Epithelial cell of proximal tubule (primary cell): Measurements from ENCODE around the gene SHROOM3. TPM values are rescaled to one million over a fixed set of nuclear protein-coding genes. Genes with fewer than 3 reads are reported as not detected.
"Not testable (repeated sequence)": the region's sequence is repeated elsewhere in the genome, so short reads cannot be mapped to it uniquely, and the experiment has no call there.

Experiments
- DNase-seq: peaks from one replicate; pipeline ENCODE4 v3.0.0-alpha.2; 2011; ENCODE audit warnings: low read depth
- H3K4me3 ChIP-seq: 2 replicates; pipeline ENCODE4 v1.5.1; 2011; ENCODE audit warnings: low read depth, mild to moderate bottlenecking, low read length
- CTCF ChIP-seq: conservative IDR thresholded peaks from 2 replicates; pipeline ENCODE4 v1.5.1; 2012; ENCODE audit warnings: low read depth, mild to moderate bottlenecking, low read length
- total RNA-seq: library from RNA; depleted of rRNA; stranded (reverse); fragments of >200 nt; gene quantifications from 2 replicates; pipeline ENCODE4 v1.2.3, GENCODE V29; 2015

Gene SHROOM3
- total RNA-seq, 1 donor from 2014 or later: 109 TPM

GRCh38 chr4:76607266-76607799 lies 172.3 kb downstream of the SHROOM3 start:
- TF ChIP-seq CTCF: no peak
- no peak overlapping the region for H3K4me3 ChIP-seq
- DNase-seq: no peak

DNA sequence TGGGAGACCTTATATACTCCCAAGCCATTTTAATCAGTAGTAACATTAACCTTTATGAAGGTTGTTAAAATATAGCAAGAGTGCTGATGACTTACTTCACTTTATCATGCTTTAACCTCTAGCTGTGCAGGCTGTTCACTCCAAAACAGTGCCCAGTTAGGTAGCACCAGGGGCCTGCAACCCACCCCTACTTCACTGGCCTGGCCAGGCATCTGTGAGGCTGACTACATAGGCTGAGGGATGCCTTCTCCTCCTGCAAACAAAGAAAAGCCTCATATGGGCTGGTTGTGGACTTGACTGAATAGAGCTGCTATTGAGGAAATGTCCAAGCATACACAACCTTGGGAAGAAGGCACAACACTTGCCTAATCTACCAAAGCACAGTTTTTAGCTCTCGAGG lies 172.8 kb downstream of the SHROOM3 start:
- TF ChIP-seq CTCF: no peak
- DNase-seq: no peak
- H3K4me3 ChIP-seq: no peak overlapping the region

DNA sequence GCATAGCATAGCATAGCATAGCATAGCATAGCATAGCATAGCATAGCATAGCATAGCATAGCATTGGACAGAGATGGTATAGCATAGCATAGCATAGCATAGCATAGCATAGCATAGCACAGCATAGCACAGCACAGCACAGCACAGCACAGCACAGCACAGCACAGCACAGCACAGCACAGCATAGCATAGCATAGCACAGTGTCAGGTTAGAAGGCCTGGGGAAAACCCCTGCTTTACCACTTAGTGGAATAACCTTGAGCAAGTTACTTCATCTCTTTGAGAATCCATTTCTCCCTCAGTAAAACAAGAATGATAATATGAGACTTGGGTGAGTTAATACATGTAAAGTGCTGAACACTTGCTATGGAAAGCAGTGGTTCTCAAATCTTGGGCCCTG lies 173.5 kb downstream of the SHROOM3 start:
- DNase-seq: not testable (repeated sequence)

DNA sequence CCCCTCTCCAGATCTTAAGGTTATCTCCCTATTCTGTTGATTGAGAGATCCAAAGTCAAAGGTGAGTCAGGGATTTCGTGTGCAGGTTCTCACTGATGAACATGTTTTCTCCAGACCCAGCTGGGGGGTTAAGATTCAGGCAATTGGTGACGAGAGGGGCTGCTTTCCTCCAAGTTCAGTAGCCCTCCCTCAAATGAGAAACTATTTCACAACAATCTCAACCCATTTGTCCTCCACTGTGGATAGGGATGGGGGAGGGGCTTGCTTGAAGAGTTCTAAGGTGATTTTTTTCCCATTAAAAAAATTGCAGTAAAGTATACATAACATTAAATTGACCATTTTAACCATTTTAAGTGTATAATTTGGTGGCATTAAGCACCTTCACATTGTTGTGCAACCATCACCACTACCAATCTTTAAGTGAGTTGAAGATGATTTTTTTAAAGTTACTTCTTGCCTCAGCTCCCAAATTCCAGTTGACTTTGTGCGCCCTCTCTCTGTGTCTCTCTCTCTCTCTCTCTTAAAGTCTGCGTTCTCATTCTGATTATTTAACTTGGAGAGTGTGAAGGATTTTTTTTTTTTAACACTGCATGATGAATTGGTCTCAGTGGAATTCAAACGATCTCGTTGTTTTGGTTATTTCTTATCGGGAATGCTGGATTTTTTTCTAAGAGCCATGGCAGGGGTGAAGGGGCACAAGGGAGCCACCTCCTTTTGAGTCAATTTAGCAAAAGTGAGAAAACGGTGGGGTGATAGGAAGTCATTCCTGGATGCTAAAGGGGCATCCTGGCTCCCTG lies 175.9 kb downstream of the SHROOM3 start:
- H3K4me3 ChIP-seq: peak overlapping the region; percentile 2
- no peak for TF ChIP-seq CTCF
- no peak for DNase-seq

More for the DNA sequence above, 173.5 kb downstream of the SHROOM3 start:
- not testable (repeated sequence) for H3K4me3 ChIP-seq

- DNase-seq: no peak
- no peak for TF ChIP-seq CTCF
- H3K4me3 ChIP-seq: peak overlapping the region; percentile 2
These were observed 176.7 kb downstream of the SHROOM3 start for GRCh38 chr4:76611616-76612207.

GRCh38 chr4:76614589-76614988 lies 179.6 kb downstream of the SHROOM3 start:
- DNase-seq: no peak
- H3K4me3 ChIP-seq: no peak overlapping the region
- TF ChIP-seq CTCF: no peak

DNA sequence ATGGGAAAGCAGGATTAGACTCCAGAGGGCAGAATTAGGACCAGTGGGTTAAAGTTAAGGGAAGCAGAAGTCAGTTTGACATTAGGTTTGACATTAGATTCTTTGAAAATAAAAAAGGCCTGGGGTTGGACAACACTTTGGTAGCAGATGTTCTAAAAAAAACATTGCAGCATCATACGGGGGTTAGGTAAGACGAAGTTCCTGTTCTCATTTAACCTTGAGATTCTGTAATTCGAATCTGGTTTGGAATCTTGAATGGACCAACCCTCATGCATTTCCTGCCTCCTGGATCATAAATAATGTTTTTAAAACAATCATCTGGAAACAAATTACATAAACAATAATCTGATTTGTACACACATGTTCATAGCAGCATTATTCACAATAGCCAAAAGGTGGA lies 181.0 kb downstream of the SHROOM3 start:
- H3K4me3 ChIP-seq: no peak overlapping the region
- TF ChIP-seq CTCF: no peak
- no peak for DNase-seq
